ENCODE measurements around the gene IFNL3.

IFNL3 gene

GRCh38 chr19:39240421-39240820 is 4.4 kb downstream of the IFNL3 start:
- DNase-seq (ENCODE audit: extremely low read depth, low read depth), result no peak
- no peak for TF ChIP-seq CTCF (IDR thresholded peaks at IDR 0.05; ENCODE audit: low read depth, low read length, missing control alignments)

GRCh38 chr19:39238944-39239343 is 5.9 kb downstream of the IFNL3 start:
- no peak overlapping the region for H3K4me3 ChIP-seq (replicated peaks; ENCODE audit: low read depth, low read length)
- DNase-seq (ENCODE audit: extremely low read depth, low read depth), result no peak
- no peak for TF ChIP-seq CTCF (IDR thresholded peaks at IDR 0.05; ENCODE audit: low read depth, low read length, missing control alignments)

More at GRCh38 chr19:39240421-39240820, 4.4 kb downstream of the IFNL3 start:
- no peak overlapping the region for H3K4me3 ChIP-seq (replicated peaks; ENCODE audit: low read depth, low read length)

- H3K4me3 ChIP-seq (replicated peaks; ENCODE audit: low read depth, low read length), result no peak overlapping the region
- TF ChIP-seq CTCF (IDR thresholded peaks at IDR 0.05; ENCODE audit: low read depth, low read length, missing control alignments), result no peak
- DNase-seq (ENCODE audit: extremely low read depth, low read depth), result no peak
Observed at GRCh38 chr19:39238209-39238608, 6.6 kb downstream of the IFNL3 start.

- TF ChIP-seq CTCF (IDR thresholded peaks at IDR 0.05; ENCODE audit: low read depth, low read length, missing control alignments), result no peak
- H3K4me3 ChIP-seq (replicated peaks; ENCODE audit: low read depth, low read length), result no peak overlapping the region
- no peak for DNase-seq (ENCODE audit: extremely low read depth, low read depth)
Observed at GRCh38 chr19:39237200-39238184, 7.3 kb downstream of the IFNL3 start.

GRCh38 chr19:39236527-39236926 is 8.3 kb downstream of the IFNL3 start:
- no peak for DNase-seq (ENCODE audit: extremely low read depth, low read depth)
- H3K4me3 ChIP-seq (replicated peaks; ENCODE audit: low read depth, low read length), result no peak overlapping the region
- no peak for TF ChIP-seq CTCF (IDR thresholded peaks at IDR 0.05; ENCODE audit: low read depth, low read length, missing control alignments)

- no peak for DNase-seq (ENCODE audit: extremely low read depth, low read depth)
- H3K4me3 ChIP-seq (replicated peaks; ENCODE audit: low read depth, low read length), result no peak overlapping the region
- no peak for TF ChIP-seq CTCF (IDR thresholded peaks at IDR 0.05; ENCODE audit: low read depth, low read length, missing control alignments)
Observed at GRCh38 chr19:39232708-39233107, 12.1 kb downstream of the IFNL3 start.
